GM19452 (cell line): ENCODE results near the gene LRRC8E.
"Not testable (repeated sequence)": the region's sequence is repeated elsewhere in the genome, so short reads cannot be mapped to it uniquely, and the experiment has no call there.

Experiments
- ATAC-seq: cut with Tn5 transposase; IDR thresholded peaks from one replicate; pipeline ENCODE4 v1.9.1; 2021; ENCODE audit not compliant: unreplicated experiment

The LRRC8E gene

DNA sequence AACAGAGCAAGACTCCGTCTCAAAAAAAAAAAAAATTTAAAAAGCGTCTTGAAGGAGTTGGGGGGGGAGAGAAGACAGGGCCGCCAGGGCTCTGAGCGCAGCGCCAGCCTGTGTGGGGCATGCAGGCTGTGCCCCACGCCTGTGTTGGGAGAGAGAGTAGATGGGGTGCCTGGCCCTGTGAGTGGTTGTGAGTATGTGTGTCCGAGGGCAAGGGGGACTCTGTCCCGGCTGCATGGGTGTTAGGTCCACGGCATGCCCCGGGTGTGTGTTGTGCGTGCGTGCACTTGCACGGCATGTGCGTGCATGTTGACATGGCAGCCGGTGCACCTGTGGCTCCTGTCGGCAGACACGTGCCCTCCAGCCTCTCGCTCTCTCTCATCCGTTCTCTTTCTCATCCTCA is 18.8 kb downstream of the LRRC8E start:
- ATAC-seq: no peak

DNA sequence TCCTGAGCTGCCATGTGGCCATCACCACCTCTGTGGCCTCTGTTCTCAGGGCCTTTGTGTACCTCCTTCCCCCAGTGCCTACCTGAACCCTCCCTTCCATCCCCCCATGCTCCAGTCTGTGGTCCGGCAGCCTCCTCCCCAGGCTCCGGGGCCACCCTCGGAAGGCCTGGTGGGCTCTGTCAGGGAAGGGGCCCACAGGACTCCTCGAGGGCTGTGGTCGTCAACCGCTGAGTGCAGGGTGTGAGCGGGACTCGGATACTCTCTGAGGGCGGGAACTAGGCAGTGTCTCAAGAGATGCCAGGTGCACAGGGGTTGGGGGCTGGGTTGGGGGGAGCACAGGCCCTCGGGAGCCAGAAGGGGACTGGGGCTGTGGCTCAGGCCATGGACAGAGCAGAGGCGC is 19.2 kb downstream of the LRRC8E start:
- ATAC-seq: no peak

DNA sequence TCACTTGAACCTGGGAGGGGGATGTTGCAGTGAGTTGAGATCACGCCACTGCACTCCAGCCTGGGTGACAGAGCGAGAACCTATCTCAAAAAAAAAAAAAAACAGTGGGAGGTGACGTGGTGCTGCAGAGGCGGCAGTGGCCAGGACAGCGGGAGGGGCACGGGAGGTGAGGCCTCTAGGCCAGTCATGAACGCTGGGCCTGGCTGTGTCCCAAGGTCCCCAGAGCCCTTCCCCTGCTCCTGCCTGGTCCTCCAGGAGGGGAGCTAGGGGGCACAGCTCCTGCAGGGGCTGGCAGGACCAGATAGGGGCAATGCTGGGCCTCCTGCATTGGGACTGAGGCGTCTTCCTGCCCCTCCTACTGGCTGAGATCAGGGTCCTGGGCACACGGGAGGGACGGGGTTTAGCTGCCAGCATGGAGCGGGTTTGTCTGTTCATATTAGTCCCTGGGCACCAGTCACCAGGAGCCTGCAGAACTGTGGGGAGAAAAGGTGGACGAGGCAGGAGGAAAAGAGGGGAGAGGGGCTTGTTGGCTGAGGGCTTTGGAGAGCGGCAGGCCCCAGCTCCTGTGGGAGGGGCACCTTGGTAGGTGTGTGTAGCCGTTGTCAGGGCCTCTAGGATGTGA is 19.9 kb downstream of the LRRC8E start:
- no peak for ATAC-seq

DNA sequence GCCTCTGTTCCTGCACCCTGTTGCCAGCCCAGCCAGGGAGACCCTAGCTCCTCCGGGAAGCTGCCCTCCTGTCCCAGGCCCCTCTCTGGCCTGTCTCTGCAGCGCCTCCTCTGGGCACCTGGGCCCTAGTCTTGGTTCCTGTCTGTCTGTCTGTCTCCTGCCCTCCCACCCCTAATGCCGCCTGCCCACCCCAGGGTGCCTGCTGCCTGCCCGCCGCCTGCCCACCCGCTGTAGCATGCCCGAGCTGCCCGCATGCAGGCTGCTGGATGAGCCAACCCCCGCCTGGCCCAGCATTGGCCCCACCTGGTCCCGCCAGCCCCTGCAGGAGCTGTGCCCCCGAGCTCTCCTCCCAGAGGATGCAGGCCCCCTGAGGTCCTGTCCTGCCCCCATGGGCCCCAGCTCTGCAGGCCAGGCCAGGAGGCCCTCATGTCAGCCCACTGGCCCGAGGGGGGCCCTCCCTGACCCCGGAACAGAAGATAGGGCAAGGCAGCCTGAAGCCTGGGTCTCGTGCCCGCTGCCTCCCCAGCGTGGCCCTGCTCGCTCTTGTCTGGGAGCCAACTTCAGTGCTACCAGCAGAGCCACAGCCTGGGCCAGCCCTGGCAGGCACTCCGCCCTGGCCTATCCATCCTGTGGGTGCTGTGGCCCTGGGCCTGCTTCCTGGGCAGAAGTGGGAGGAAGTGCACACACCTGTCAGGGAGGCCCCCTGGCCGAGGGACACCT is 20.6 kb downstream of the LRRC8E start:
- ATAC-seq: no peak

DNA sequence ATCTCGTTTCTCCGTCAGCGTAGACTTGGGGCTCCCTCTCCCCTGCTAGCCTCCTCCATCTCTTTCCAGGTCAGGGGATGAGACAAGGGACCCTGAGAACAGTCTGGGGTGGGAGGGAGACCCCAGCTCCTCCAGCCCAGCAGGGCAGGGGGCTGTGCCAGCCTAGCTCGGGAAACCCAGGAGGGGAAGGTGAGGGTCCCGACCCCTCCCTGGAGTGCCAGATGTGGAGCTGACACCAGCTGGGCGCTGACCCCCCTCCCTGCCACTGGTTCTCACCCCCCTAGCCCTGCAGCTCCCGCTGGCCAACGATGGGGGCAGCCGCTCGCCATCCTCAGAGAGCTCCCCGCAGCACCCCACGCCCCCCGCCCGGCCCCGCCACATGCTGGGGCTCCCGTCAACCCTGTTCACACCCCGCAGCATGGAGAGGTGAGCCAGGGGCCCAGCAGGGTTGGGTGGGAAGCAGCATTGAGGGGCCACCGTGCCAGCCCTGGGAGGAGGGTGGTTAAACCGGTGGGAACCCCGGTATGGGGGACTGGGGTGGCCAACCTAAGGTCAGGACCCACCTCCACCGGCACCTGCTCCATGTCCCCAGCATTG is 21.3 kb downstream of the LRRC8E start:
- no peak for ATAC-seq

DNA sequence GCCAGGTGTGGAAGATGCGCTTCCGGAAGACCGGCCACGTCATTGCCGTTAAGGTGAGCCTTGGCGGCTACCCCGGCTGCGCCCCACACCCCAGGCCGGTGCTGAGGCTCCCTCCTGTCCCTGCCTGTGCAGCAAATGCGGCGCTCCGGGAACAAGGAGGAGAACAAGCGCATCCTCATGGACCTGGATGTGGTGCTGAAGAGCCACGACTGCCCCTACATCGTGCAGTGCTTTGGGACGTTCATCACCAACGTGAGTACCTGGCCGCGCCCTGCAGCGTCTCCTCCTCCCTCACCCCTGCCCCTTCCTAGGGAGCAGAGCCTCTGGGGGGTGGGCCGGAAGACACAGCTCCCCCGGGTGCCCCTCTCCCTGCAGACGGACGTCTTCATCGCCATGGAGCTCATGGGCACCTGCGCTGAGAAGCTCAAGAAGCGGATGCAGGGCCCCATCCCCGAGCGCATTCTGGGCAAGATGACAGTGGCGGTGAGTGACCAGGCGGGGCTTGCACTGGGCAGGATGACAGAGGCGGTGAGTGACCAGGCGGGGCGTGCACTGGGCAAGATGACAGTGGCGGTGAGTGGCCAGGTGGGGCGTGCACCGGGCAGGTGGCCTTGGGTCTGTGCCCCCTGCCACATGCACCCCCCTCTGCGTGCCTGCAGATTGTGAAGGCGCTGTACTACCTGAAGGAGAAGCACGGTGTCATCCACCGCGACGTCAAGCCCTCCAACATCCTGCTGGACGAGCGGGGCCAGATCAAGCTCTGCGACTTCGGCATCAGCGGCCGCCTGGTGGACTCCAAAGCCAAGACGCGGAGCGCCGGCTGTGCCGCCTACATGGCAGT is 22.2 kb downstream of the LRRC8E start:
- no peak for ATAC-seq

DNA sequence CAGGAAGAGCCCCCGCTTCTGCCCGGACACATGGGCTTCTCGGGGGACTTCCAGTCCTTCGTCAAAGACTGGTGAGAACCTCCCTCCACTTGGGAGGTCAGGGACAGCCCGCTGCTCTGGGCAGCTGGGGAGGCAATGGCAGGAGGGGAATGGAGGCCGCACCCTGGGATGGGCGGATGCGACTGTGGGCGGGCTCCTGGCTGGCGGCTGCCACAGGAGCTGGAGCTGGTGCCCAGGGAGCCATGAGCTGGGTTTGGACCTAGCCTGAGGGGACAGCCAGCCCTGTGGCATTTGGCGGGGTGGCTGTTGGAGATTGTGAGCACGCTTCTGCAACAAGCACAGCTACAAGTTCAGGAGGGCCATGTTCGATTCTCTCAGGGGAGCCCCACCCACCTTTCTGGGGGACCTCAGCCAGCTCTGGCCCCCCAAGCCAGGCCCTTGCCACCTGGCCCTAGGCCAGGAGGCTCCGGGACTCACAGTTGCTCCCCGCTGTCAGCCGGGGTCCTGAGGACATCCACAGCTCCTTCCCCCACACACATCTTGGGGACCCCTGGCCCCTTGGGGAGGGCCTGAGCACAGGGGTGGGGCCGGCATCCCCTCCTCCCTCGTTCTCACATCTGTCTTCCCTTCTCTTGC is 23.3 kb downstream of the LRRC8E start:
- no peak for ATAC-seq

DNA sequence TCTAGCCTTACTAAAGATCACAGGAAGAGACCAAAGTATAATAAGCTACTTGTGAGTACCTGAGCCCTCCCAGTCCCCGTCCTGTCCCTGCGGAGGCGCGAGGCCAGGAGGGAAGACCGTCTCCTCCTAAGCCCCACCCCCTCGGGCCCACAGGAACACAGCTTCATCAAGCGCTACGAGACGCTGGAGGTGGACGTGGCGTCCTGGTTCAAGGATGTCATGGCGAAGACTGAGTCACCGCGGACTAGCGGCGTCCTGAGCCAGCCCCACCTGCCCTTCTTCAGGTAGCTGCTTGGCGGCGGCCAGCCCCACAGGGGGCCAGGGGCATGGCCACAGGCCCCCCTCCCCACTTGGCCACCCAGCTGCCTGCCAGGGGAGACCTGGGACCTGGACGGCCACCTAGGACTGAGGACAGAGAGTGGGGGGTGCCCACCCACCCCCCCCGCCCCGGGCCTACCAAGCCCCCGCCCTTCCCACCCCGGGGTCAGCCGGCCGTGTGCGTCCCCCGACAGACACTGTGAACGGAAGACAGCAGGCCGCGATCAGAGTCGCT is 23.9 kb downstream of the LRRC8E start:
- ATAC-seq: no peak

DNA sequence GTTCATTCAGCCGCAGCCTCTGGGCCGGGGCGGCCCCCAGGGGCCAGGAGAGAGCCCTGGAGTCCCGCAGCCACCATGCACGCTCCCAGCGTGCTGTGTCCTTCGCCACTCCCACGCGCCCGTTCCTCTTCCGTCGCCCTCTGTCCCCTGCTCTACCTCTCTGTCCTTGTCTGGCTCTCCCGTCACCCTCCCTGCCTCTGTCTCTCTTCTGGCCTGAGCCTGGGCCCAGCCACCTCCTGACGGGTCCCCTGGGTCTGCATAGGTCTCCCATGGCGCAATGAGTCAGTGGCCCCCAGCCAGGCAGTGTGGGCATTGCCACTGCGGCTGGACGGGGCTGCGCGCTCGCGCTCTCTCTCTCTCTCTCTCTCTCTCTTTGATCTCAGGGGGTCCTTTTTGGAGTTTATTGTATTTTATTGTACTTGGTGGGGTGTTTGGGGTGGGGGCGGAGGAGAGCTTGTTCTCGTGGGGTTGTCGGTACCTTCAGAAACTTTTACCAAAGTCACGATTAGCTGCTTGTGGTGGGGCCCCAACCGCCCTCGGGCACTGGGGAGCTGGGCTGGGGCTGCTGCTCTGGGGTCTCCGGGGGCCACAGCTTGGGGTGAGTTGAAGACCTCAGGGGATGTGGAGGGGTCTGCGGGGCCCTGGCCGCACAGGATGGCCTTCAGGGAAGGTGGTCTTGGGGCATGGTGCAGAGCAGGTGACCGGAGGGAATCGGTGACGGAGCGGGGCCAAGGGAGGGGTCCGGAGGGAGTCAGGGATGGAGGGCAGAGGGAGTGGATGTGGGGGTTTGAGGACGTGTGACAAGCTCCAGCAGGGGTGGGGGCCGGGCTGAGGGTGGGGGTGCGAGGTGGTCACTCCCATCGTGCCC is 24.6 kb downstream of the LRRC8E start:
- ATAC-seq: no peak

DNA sequence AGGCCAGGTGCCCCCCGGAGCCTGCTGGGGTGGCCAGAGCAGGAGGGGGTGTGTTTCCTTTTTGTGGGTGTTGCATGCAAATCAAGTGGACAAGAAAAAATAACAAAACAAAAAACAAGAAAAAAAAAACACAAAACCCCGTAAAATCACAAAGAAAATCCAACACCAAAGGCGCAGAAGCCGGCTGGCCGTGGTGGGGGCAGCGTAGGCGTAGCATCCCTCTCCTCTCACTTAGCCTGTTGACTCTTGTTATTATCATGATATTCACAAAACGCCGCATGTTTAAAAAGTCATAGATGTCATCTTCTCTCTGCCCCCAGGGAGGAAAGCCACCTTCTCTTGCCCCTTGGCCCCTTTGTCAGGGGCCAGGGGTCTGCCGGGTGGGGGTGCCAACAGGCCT is 25.3 kb downstream of the LRRC8E start:
- no peak for ATAC-seq

DNA sequence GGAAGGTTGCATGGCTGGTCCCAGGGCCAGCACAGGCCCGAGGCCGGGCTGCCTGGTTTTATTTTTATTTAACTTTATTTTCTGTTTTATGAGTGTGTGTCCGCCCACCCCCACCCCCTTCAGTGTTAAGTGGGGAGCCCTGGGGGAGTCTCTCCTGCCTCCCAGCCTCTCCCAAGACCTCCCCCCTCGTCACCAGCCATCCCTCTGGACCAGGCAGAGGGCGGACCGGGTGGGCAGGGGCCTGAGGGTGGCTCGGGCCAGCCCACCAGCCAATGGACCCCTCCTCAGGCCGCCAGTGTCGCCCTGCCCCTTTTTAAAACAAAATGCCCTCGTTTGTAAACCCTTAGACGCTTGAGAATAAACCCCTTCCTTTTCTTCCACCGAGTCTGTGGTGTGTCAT is 25.8 kb downstream of the LRRC8E start:
- ATAC-seq: no peak

DNA sequence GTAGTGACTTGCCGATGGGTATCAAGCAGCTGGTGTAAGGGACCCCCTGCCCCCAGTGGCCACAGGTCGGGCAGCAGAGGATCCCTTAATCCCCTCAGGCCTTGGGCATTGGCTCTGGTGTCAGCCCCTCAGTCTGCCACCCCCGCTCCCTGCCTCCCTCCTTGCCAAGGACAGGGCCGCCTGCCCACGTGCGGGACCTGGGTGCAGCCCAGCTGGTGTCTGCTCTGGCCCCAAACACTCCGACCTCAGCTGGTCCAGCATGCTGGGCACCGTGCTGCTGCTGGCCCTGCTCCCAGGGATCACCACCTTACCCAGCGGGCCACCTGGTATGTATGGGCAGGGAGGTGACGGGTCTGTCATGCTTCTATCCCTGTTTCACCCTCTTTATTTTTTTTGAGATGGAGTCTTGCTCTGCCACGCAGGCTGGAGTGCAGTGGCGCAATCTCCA is 26.3 kb downstream of the LRRC8E start, which contains the start of gene TGFBR3L:
TGFBR3L (plus strand) TSS at position 233 of the 448 bp plus-strand sequence.
- ATAC-seq: no peak

DNA sequence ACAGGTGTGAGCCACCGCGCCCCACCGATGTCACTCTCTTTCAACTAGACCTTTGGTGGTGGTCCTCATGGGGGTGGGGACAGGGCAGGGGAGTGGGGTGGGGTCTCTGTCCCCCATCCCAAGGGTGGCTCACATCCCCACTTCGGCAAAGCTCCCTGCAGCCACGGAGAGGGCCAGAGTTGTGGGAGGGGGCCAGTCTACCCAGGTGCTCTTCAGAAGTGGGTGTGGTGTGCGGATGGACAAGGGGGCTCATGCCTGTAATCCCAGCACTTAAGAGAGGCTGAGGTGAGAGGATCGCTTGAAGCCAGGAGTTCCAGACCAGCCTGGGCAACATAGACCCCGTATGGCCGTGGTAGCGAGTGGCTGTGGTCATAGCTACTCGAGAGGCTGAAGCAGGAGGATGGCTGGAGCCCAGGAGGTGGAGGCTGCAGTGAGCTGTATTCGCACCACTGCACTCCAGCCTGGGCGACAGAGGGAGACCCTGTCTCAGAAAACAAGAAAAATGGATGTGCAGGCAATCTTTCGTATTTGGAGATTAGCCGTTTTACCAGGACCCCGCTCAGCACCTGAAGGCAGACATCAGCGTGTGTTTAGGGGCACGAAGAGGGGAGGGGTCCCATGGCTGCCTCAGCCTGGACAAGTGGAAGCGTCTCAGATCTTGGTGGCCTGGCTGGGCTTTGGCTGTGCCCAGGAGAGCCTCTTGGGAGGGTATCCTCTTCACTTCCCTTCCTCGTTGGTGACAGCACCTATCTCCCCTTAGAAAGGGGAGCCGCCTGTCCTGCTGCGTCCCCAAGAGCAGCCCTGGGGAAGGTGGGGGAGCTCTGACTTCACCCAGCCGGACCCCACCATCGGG is 27.2 kb downstream of the LRRC8E start:
- ATAC-seq: no peak

DNA sequence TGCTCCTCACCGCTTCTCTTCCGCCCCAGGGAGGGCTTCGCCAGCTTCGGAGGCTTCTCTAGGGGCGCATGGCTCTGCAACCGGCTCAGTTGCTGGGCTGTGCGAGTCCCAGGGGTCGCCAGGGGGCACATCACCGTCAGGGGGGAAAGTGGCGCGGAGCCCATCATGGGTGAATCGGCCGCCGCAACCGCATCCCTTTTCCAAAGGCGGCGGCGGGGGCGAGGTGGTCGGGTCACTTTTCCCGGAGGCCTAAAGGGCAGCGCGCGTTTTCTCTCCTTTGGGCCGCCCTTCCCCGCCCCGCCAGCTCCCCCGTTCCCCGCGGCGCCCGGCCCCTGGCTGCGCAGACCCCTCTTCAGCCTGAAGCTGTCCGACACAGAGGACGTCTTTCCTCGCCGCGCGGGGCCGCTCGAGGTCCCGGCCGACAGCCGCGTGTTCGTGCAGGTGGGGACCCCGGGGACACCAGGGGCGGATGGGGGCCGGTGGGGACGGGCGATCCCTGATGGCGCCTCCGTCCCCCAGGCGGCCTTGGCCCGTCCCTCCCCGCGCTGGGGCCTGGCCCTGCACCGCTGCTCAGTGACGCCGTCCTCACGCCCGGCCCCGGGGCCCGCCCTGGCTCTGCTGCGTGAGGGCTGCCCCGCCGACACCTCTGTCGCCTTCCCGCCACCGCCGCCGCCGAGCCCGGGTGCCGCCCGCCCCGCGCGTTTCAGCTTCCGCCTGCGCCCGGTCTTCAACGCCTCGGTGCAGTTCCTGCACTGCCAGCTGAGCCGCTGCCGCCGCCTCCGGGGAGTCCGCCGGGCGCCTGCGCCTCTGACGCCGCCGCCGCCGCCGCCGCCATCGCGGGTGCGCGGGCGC is 28.0 kb downstream of the LRRC8E start:
- no peak for ATAC-seq

DNA sequence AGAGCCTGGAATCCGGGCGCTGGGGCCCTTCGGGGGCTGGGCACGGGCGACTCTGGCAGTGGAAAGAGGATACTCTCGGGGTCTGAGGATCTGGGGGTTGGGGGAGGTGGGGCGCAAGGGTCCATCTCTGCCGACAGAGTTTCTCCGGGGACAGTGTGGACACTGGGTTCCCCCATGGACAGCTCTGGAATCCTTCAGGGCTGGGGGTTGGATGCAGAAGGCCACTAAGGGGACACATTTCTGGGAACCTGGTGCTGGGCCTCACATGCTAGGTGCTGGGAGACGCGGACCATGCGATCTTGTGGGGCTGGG is 28.6 kb downstream of the LRRC8E start:
- no peak for ATAC-seq

DNA sequence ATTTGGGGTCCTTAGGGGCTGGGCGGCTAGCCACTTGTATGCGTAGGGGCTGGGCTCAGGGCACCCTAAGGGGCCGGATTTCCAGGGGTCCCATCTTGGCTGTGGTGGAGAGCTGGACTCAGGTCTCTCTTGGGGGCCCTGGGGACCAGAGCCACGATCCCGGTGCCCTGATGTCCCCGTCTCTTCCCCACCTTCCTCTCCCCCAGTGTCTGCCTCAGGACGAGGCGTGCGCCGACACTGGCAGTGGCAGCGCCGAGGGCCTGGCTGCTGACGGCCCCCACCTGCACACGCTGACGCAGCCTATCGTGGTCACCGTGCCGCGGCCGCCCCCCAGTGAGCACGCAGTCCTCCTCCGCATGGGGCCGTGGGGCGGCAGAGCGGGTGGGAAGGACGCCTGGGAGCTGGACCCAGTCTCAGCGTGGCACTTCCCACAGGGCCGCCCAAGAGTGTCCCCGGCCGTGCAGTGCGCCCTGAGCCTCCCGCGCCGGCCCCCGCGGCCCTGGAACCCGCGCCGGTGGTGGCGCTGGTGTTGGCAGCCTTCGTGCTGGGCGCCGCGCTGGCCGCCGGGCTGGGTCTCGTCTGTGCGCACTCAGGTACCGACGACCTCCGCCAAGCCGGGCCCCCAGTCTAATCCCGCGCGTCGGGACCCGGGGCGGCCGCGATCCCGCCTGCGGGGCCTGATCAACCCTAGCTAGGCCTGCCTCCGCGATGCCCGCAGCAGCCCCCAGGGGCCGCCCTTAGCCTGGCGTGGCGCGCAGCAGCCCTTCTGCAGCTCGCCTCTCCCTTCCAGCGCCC is 29.2 kb downstream of the LRRC8E start:
- no peak for ATAC-seq

DNA sequence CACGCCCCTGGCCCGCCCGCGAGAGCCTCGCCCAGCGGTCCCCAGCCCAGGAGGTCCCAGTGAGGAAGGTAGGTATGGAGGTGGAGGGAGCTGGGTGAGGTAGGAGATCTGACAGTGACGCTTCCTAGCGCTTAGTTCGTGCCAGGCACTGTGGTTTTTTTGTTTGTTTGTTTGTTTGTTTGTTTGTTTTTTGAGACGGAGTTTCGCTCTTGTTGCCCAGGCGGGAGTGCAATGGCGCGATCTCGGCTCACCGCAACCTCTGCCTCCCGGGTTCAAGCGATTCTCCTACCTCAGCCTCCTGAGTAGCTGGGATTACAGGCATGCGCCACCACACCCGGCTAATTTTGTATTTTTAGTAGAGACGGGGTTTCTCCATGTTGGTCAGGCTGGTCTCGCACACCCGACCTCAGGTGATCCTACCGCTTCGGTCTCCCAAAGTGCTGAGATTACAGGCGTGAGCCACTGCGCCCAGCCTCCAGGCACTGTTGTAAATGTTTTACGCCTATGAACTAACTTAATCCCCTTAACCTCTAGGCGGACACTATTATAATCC is 29.8 kb downstream of the LRRC8E start:
- not testable (repeated sequence) for ATAC-seq
